Measurements from ENCODE around the gene CLDN7.

DNA sequence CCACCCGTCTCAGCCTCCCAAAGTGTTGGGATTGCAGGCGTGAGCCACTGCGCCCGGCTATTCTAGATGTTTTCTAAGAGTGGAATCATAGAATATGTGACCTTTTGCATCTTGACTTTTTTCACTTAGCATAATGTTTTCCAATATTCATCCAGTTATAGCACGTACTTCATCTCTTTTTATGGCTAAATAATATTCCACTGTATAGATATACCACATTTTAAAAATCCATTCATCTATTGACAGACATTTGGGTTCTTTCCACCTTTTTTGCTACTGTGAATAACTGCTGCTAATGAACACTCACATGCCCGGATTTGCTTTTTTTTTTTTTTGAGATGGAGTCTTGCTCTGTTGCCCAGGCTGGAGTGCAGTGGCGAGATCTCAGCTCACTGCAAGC is 41.9 kb upstream of the CLDN7 start:
- TF ChIP-seq EZH2 (IDR thresholded peaks at IDR 0.05; ENCODE audit: low read length), result no peak
- TF ChIP-seq, protein P1, sequence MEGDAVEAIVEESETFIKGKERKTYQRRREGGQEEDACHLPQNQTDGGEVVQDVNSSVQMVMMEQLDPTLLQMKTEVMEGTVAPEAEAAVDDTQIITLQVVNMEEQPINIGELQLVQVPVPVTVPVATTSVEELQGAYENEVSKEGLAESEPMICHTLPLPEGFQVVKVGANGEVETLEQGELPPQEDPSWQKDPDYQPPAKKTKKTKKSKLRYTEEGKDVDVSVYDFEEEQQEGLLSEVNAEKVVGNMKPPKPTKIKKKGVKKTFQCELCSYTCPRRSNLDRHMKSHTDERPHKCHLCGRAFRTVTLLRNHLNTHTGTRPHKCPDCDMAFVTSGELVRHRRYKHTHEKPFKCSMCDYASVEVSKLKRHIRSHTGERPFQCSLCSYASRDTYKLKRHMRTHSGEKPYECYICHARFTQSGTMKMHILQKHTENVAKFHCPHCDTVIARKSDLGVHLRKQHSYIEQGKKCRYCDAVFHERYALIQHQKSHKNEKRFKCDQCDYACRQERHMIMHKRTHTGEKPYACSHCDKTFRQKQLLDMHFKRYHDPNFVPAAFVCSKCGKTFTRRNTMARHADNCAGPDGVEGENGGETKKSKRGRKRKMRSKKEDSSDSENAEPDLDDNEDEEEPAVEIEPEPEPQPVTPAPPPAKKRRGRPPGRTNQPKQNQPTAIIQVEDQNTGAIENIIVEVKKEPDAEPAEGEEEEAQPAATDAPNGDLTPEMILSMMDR (optimal IDR thresholded peaks at IDR 0.05 in 1 of 3, IDR thresholded peaks at IDR 0.05 in 1 of 3, conservative IDR thresholded peaks at IDR 0.05 in 1 of 3; ENCODE audit: extremely low read depth in 1 of 3, insufficient read depth in 2 of 3, low read length in 3 of 3), result no peak
